Prostate gland (tissue), 2 donors: ENCODE data around the gene MYL9. TPM values are rescaled to one million over a fixed set of nuclear protein-coding genes. Genes with fewer than 3 reads are reported as not detected.
A peak's percentile ranks its signal among the peaks of the same experiment; 100 is the strongest.

Source experiments
- DNase-seq: peaks from one replicate; pipeline ENCODE4 v3.0.0-alpha.2; 2019; ENCODE audit warnings: low spot score
- H3K27ac ChIP-seq, 2 donors: fragments of 200-600 bp; sonication (generic); 2 replicates each; pipeline ENCODE4 v1.5.1; 2017 to 2019
- H3K27me3 ChIP-seq: fragments of 200-600 bp; sonication (generic); replicated peaks from 2 replicates; pipeline ENCODE4 v1.5.1; 2019; ENCODE audit not compliant: insufficient read depth
- H3K36me3 ChIP-seq, 2 donors: fragments of 200-600 bp; sonication (generic); 1 replicate in 1 of 2; 2 replicates in 1 of 2; pipeline versions ENCODE4 v1.5.1 to v1.8.1; 2017 to 2019
- H3K4me1 ChIP-seq: fragments of 200-600 bp; sonication (generic); replicated peaks from 2 replicates; pipeline ENCODE4 v1.5.1; 2019
- H3K4me3 ChIP-seq, 2 donors: fragments of 200-600 bp; sonication (generic); 2 replicates each; pipeline ENCODE4 v1.5.1; 2017 to 2019
- H3K9me3 ChIP-seq: fragments of 200-600 bp; sonication (generic); 2 replicates; pipeline ENCODE4 v1.5.1; 2017
- POLR2A ChIP-seq: fragments of 450-650 bp; IDR thresholded peaks from one replicate; pipeline ENCODE4 v1.6.1; 2016; ENCODE audit warnings: antibody characterized with exemption, mild to moderate bottlenecking
- POLR2AphosphoS5 ChIP-seq: sonication (generic); formaldehyde crosslinking; IDR thresholded peaks from one replicate; pipeline ENCODE4 v1.6.1; 2017; ENCODE audit warnings: antibody characterized with exemption
- WGBS: methylation state at CpG from one replicate; pipeline ENCODE4 v1.1.5; 2018; 5-methylcytosine and 5-hydroxymethylcytosine counted together
- intact Hi-C: fragments of 100-400 bp; cut with DNase I; formaldehyde crosslinking; loops from one replicate; pipeline ENCODE4 v1.14.2; 2022
- total RNA-seq, 2 donors: library from RNA; depleted of rRNA; stranded (reverse); fragments of >200 nt; gene quantifications; one replicate each; pipeline ENCODE4 v1.1.0, GENCODE V29; 2016
- TF ChIP-seq, protein P1 (sequence below), 4 experiments: fragments of 200-600 bp in 2 of 4; fragments of 450-650 bp in 2 of 4; sonication (generic) in 2 of 4; IDR thresholded peaks; 1 replicate in 3 of 4; 2 replicates in 1 of 4; pipeline ENCODE4 v1.5.1; 2016 to 2019; ENCODE audit warnings: antibody characterized with exemption in 4 of 4, mild to moderate bottlenecking in 2 of 4, moderate library complexity in 2 of 4

Gene MYL9
- total RNA-seq, 2 donors from 2014 or later: 335 to 560 TPM

DNA sequence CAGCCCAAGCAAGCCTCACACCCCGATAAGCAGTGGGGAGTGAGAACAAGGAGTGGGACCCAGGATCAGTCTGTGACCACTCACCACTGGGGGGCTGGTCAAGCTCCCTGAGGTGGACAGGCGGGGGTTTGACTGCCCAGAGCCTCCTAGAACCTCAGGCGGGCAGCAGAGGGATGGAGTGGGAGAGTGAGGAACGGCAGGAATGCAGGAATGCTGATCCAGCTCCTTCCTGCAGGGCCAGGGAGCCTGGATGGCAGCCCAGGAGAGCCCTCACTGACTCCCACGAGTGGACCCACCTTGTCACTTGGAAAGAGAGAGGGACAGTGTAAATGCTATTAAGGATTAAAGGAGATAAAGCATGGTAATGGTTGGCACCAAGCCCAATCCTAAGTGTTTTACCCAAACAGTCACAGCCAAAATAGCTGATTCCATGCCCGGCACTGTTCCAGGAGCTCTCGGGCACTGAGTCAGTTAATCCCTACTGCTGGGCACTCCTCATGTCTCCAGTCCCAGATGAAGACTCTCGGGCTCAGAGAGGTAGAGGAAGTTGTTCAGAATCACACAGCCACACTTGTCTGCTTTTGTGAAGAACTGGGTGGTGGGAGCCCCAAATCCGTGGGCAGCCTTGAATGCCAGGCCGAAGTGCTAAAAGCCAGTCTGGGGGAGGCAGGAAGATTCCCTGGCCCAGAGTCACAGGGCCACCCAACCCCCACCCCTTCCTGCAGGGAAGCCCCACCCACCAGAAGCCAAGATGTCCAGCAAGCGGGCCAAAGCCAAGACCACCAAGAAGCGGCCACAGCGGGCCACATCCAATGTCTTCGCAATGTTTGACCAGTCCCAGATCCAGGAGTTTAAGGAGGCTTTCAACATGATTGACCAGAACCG lies 3.1 kb downstream of the MYL9 start:
- H3K4me1 ChIP-seq: no peaks in the 10 kb centered on the region
- peak overlapping the region; percentile 45 to 68 for H3K4me3 ChIP-seq
- no peaks in the 10 kb centered on the region for H3K27me3 ChIP-seq
- WGBS: 59% methylated on average over 14 of the region's 15 CpGs
- H3K27ac ChIP-seq: peak overlapping the region; percentile 81 to 95
- no peaks in the 10 kb centered on the region for H3K9me3 ChIP-seq
- H3K36me3 ChIP-seq: no peaks in the 10 kb centered on the region
- no peak for DNase-seq
- intact Hi-C loops: no loop called here
- no peak for TF ChIP-seq POLR2AphosphoS5
- TF ChIP-seq POLR2A: no peak
- TF ChIP-seq, protein P1, sequence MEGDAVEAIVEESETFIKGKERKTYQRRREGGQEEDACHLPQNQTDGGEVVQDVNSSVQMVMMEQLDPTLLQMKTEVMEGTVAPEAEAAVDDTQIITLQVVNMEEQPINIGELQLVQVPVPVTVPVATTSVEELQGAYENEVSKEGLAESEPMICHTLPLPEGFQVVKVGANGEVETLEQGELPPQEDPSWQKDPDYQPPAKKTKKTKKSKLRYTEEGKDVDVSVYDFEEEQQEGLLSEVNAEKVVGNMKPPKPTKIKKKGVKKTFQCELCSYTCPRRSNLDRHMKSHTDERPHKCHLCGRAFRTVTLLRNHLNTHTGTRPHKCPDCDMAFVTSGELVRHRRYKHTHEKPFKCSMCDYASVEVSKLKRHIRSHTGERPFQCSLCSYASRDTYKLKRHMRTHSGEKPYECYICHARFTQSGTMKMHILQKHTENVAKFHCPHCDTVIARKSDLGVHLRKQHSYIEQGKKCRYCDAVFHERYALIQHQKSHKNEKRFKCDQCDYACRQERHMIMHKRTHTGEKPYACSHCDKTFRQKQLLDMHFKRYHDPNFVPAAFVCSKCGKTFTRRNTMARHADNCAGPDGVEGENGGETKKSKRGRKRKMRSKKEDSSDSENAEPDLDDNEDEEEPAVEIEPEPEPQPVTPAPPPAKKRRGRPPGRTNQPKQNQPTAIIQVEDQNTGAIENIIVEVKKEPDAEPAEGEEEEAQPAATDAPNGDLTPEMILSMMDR (IDR thresholded peaks at IDR 0.05): no peak

DNA sequence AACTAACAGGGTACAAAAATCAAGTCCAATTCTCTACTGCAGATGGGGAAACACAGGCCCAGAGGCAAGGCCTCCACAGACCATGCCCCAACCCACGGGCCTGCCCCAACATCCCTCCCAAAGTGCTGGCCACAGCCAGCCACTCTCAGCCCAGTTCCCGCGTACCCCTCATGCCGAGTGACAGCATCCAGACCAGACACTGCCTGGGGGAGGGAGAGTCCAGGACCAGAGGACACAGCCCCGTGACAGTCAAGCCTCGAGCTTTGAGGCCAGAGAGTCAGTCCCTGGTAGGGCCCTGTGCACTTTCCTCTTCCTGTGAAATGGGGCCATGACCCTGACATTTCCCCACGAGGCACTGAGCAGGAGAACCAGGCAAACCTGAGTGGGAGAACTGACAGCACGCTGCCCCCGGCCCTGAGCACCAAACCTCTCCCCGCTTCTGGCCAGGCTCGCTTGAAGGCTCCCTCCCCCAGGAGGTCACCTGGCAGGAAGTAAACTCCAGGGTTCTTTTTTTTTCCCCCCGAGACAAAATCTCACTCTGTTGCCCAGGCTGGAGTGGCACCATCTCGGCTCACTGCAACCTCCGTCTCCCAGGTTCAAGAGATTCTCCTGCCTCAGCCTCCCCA lies 4.9 kb downstream of the MYL9 start:
- intact Hi-C loops: no loop called here
- WGBS: 57% methylated on average over 14 of the region's 14 CpGs
- Histone ChIP-seq H3K27ac (no peak overlapping the region), H3K9me3 (no peaks in the 10 kb centered on the region), H3K4me3 (no peak overlapping the region), H3K27me3 (no peaks in the 10 kb centered on the region), H3K4me1 (no peaks in the 10 kb centered on the region), H3K36me3 (no peaks in the 10 kb centered on the region)
- no peak for TF ChIP-seq POLR2A
- no peak for TF ChIP-seq POLR2AphosphoS5
- TF ChIP-seq, protein P1 (IDR thresholded peaks at IDR 0.05): no peak
- DNase-seq: no peak

DNA sequence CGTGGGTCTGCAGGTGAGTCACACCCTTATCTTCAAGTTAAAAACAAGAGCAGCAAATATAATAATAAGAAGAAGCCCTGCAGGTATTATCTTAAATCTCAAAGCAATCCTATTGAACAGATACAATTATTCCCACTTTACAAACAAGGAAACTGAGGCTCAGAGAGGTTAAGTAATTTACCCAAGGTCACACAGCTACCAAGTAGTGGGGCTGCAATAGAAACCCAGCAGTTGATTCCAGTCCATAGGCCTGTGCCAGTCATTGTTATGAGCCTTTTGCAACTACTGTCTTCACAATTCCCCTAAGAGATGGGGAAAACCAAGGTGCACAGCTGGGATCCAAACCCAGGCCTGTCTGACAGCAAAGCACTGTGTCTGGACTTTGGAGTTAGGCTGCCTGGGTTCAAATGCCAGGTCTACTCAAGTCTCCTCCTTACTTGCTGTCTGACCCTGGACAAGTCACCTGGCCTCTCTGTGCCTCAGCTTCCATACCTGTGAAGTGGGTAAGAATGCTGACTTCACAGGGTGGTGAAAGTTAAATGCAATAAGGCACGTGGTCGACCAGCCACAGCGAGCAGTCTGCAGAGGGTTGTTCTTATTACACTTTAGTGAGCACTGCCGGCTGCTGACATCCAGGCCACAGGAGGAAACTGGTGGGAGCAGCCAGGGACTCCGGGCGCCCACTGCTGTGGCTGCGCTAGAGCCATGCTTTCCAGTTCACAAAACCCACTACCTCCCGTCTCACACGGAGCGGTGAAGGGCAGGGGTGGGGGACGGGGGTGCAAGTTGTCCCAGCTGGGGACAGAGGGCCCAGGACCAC lies 6.1 kb downstream of the MYL9 start:
- H3K36me3 ChIP-seq: no peaks in the 10 kb centered on the region
- H3K9me3 ChIP-seq: no peaks in the 10 kb centered on the region
- no peaks in the 10 kb centered on the region for H3K4me1 ChIP-seq
- H3K27ac ChIP-seq: no peak overlapping the region
- no peak for DNase-seq
- WGBS: 72% methylated on average over 12 of the region's 12 CpGs
- TF ChIP-seq, protein P1 (IDR thresholded peaks at IDR 0.05): no peak
- TF ChIP-seq POLR2AphosphoS5: no peak
- TF ChIP-seq POLR2A: no peak
- no peak overlapping the region for H3K4me3 ChIP-seq
- no peaks in the 10 kb centered on the region for H3K27me3 ChIP-seq
- intact Hi-C loops: no loop called here

DNA sequence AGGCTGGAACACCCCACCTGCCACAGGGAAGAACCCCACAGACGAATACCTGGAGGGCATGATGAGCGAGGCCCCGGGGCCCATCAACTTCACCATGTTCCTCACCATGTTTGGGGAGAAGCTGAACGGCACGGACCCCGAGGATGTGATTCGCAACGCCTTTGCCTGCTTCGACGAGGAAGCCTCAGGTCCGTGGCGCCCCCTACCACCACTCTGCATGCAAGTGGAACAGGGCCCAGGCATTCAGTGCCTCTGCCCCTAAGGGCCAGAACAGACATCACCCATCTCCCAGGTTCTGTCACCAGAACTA lies 6.6 kb downstream of the MYL9 start:
- no peak for DNase-seq
- WGBS: 63% methylated on average over 12 of the region's 12 CpGs
- no peaks in the 10 kb centered on the region for H3K36me3 ChIP-seq
- H3K27me3 ChIP-seq: no peaks in the 10 kb centered on the region
- no peaks in the 10 kb centered on the region for H3K4me1 ChIP-seq
- no peaks in the 10 kb centered on the region for H3K9me3 ChIP-seq
- intact Hi-C loops: no loop called here
- H3K27ac ChIP-seq: no peak overlapping the region
- TF ChIP-seq, protein P1 (IDR thresholded peaks at IDR 0.05): no peak
- TF ChIP-seq POLR2A (no peak), POLR2AphosphoS5 (no peak)
- no peak overlapping the region for H3K4me3 ChIP-seq
